Measurements from ENCODE around the gene POC1A. TPM values are rescaled to one million over a fixed set of nuclear protein-coding genes. Genes with fewer than 3 reads are reported as not detected.
A peak's percentile ranks its signal among the peaks of the same experiment; 100 is the strongest.

The POC1A gene
- total and polyA plus RNA-seq, 2 of the 8 experiments (the other 6 are each of a cell fraction or from before 2014, with no cell fraction given), result 35.7 to 39.2 TPM

DNA sequence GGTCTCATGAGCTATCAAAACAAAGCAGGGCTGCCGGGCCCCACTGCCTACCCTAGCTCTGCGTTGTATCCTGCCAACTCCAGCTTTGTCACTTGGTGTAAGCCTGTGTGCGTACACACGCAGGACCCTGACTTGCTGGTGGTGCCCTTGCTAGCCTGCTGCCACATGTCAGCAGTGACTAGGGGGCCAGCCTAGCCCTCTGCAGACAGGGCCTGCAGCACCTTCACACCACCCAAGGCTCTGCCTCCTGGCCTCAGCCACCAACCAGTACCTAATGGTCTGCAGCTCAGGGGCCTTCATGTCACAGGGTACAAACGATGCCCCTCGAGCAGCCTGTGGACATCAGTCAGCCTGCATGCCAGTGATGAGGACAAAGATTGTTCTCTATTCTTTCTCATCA, 67.8 kb downstream of the POC1A start:
- FAIRE-seq, result no peak
- CTCF ChIA-PET (ENCODE audit: partially characterized antibody), result interaction anchor here (1.0 to 14.6 kb wide), 15 partner anchors 9 to 134 kb away, joined by 3 to 168 read pairs (median 6); partner anchors contain the start of gene DUSP7
- no peak overlapping the region for H3K27ac ChIP-seq (ENCODE audit: low read depth, low read length)

More for the DNA sequence above, 67.8 kb downstream of the POC1A start:
- H2BK120ac ChIP-seq (replicated peaks; ENCODE audit: low read depth, low read length), result no peak overlapping the region
- peaks cover 0 to 4% (median 0%) of the 10 kb centered on the region in 4 experiments; a peak in 2 of 7 replicates for H3K4me1 ChIP-seq (replicated peaks in 1 of 4; ENCODE audit: control insufficient read depth in 3 of 4, insufficient read depth in 4 of 4, low read length in 3 of 4)
- no peak overlapping the region for H3K18ac ChIP-seq (ENCODE audit: extremely low read depth, low read length)
- H3K27me3 ChIP-seq (replicated peaks in 1 of 4; ENCODE audit: control insufficient read depth in 3 of 4, extremely low read depth in 1 of 4, insufficient read depth in 3 of 4, low read length in 3 of 4), result no peaks in the 10 kb centered on the region
- H2AK5ac ChIP-seq (ENCODE audit: low read depth, low read length), result no peak overlapping the region
- no peaks in the 10 kb centered on the region; the same call in 1 of the 2 replicates for H3K79me1 ChIP-seq (ENCODE audit: low read depth, low read length)
- TF ChIP-seq POLR2AphosphoS5 (IDR thresholded peaks at IDR 0.05; ENCODE audit: low read depth, low read length), result no peak
- no peak for TF ChIP-seq TBP (IDR thresholded peaks at IDR 0.05; ENCODE audit: low read depth, low read length)
- no peak for TF ChIP-seq POU5F1 (IDR thresholded peaks at IDR 0.05; ENCODE audit: low read depth, low read length)
- no peak for TF ChIP-seq RXRA (IDR thresholded peaks at IDR 0.05; ENCODE audit: insufficient read depth, low read depth, low read length)
- no peak for TF ChIP-seq HDAC2 (IDR thresholded peaks at IDR 0.05; ENCODE audit: borderline replicate concordance in 1 of 2, low read depth in 2 of 2, low read length in 2 of 2)
- no peak for TF ChIP-seq CHD1 (IDR thresholded peaks at IDR 0.05; ENCODE audit: low read depth, low read length)
- TF ChIP-seq YY1 (IDR thresholded peaks at IDR 0.05; ENCODE audit: low read depth, low read length), result no peak
- TF ChIP-seq KDM4A (IDR thresholded peaks at IDR 0.05; ENCODE audit: low read depth, low read length, severe bottlenecking), result no peak
- no peak for TF ChIP-seq MAFK (IDR thresholded peaks at IDR 0.05; ENCODE audit: low read depth, low read length)
- no peak for TF ChIP-seq CREB1 (IDR thresholded peaks at IDR 0.05)
- TF ChIP-seq, protein P1, sequence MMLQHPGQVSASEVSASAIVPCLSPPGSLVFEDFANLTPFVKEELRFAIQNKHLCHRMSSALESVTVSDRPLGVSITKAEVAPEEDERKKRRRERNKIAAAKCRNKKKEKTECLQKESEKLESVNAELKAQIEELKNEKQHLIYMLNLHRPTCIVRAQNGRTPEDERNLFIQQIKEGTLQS (IDR thresholded peaks at IDR 0.05; ENCODE audit: insufficient read depth, low read depth, low read length), result no peak
- no peaks in the 10 kb centered on the region for H3K23me2 ChIP-seq (ENCODE audit: low read depth, low read length)
- H3K14ac ChIP-seq (ENCODE audit: insufficient read length), result no peak overlapping the region
- no peak overlapping the region for H3K4me3 ChIP-seq (ENCODE audit: extremely low read depth in 1 of 4, insufficient read depth in 2 of 4, low read depth in 3 of 4, low read length in 4 of 4)
- DNase-seq (ENCODE audit: low read depth in 1 of 2, low spot score in 2 of 2), result no peak
- peak overlapping the region; percentile 7; the same call in 1 of the 2 replicates for H2BK5ac ChIP-seq (ENCODE audit: low read depth, low read length)
- H2BK12ac ChIP-seq (ENCODE audit: low read depth, low read length), result no peak overlapping the region
- H4K5ac ChIP-seq (ENCODE audit: insufficient read length, low read depth, low read length), result no peak overlapping the region
- WGBS, 2 experiments (ENCODE audit: extremely low coverage in 1 of 2, insufficient coverage in 1 of 2, insufficient read length in 1 of 2, insufficient replicate concordance in 2 of 2, low coverage in 1 of 2, low lambda C conversion rate in 2 of 2, missing lambda C conversion rate in 1 of 2), result 95% methylated on average over 6 of the region's 6 CpGs; no CpG with 5 or more reads in 1 of the 2 experiments
- no peaks in the 10 kb centered on the region for H3K79me2 ChIP-seq (ENCODE audit: control insufficient read depth in 1 of 2, insufficient read depth in 2 of 2, low read length in 2 of 2)
- H2AFZ ChIP-seq (ENCODE audit: low read length), result no peak overlapping the region
- peak overlapping the region in 1 of 4 experiments; percentile 8; a peak in 1 of 7 replicates for H3K9ac ChIP-seq (replicated peaks in 1 of 4; ENCODE audit: extremely low read depth in 1 of 4, low read depth in 3 of 4, low read length in 3 of 4)
- H3K4me2 ChIP-seq (ENCODE audit: insufficient read depth in 1 of 2, low read depth in 2 of 2, low read length in 2 of 2), result no peak overlapping the region
- H4K20me1 ChIP-seq (replicated peaks in 1 of 2; ENCODE audit: control insufficient read depth in 1 of 2, insufficient read depth in 2 of 2, low read length in 2 of 2), result peaks cover 5 to 7% of the 10 kb centered on the region in 2 experiments
- H3K4ac ChIP-seq (replicated peaks; ENCODE audit: insufficient read length, low read depth, low read length), result no peak overlapping the region
- H3K9me3 ChIP-seq (ENCODE audit: insufficient read depth in 2 of 2, low read depth in 1 of 2, low read length in 1 of 2), result no peaks in the 10 kb centered on the region
- no peak overlapping the region for H3K56ac ChIP-seq (replicated peaks; ENCODE audit: insufficient read length, low read depth, low read length)
- H3K36me3 ChIP-seq (ENCODE audit: control insufficient read depth in 2 of 4, insufficient read depth in 4 of 4, low read length in 3 of 4), result peaks cover 0 to 2% (median 0%) of the 10 kb centered on the region in 4 experiments; a peak in 1 of 8 replicates
- H3K23ac ChIP-seq (ENCODE audit: insufficient read length), result no peak overlapping the region
- no peak overlapping the region for H4K8ac ChIP-seq (ENCODE audit: extremely low read depth, insufficient read depth, low read length)
- POLR2A ChIA-PET (ENCODE audit: partially characterized antibody), result interaction anchor here (1.2 to 2.3 kb wide), 3 partner anchors 26 to 93 kb away, joined by 3 to 7 read pairs (median 3); no protein-coding TSS in a partner anchor
- H2BK15ac ChIP-seq (ENCODE audit: low read length), result no peak overlapping the region
- no peak overlapping the region for H4K91ac ChIP-seq (replicated peaks; ENCODE audit: insufficient read length, low read length)
- H2BK20ac ChIP-seq (ENCODE audit: low read length), result no peak overlapping the region

All from H1 (cell line).